ENCODE measurements around the gene PFKP. TPM values are rescaled to one million over a fixed set of nuclear protein-coding genes. Genes with fewer than 3 reads are reported as not detected.

Gene PFKP
- total RNA-seq, 2 experiments from 2014 or later: 32.2 to 38.9 TPM

DNA sequence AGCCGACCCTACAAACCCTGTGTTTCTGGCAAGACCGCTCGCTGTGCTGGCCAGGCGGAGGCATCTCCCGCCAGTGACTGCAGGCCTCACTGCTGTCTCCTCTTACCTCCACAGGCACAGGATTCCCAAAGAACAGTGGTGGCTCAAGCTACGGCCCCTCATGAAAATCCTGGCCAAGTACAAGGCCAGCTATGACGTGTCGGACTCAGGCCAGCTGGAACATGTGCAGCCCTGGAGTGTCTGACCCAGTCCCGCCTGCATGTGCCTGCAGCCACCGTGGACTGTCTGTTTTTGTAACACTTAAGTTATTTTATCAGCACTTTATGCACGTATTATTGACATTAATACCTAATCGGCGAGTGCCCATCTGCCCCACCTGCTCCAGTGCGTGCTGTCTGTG is 69.0 kb downstream of the PFKP start:
- peaks cover 93% of the 10 kb centered on the region for H3K36me3 Mint-ChIP-seq (ENCODE audit: low read depth)
- H3K4me1 Mint-ChIP-seq (ENCODE audit: low read depth): no peaks in the 10 kb centered on the region
- DNase-seq: no peak
- no peaks in the 10 kb centered on the region for H3K27me3 Mint-ChIP-seq
- peaks cover 91% of the 10 kb centered on the region for H3K36me3 ChIP-seq (ENCODE audit: insufficient read depth, low read length)
- H3K27ac Mint-ChIP-seq: no peak overlapping the region
- ATAC-seq (ENCODE audit: poor library complexity): no peak
- no peak for TF ChIP-seq CTCF (IDR thresholded peaks at IDR 0.05)
- intact Hi-C loops (cut with DNase I, micrococcal nuclease): no loop called here
- no peak overlapping the region for H3K4me3 ChIP-seq (ENCODE audit: low read length)
- ChIA-PET POLR2A (no interaction called here), CTCF (no interaction called here)
- H3K27me3 ChIP-seq (ENCODE audit: control insufficient read depth in 1 of 2, insufficient read depth in 2 of 2, low read length in 2 of 2): no peaks in the 10 kb centered on the region
- H3K9me3 Mint-ChIP-seq: no peaks in the 10 kb centered on the region
- H3K4me3 Mint-ChIP-seq: no peak overlapping the region
- no peak overlapping the region for H3K27ac ChIP-seq (ENCODE audit: low read depth in 1 of 2, low read length in 2 of 2)
- H3K9me3 ChIP-seq (ENCODE audit: control insufficient read depth in 1 of 2, insufficient read depth in 1 of 2, low read length in 2 of 2): no peaks in the 10 kb centered on the region
- no peaks in the 10 kb centered on the region for H3K4me1 ChIP-seq (ENCODE audit: insufficient read depth, low read length)

- no peaks in the 10 kb centered on the region for H3K9me3 ChIP-seq (ENCODE audit: control insufficient read depth in 1 of 2, insufficient read depth in 1 of 2, low read length in 2 of 2)
- POLR2A ChIA-PET: no interaction called here
- no peak for ATAC-seq (ENCODE audit: poor library complexity)
- Mint-ChIP-seq H3K4me1 (ENCODE audit: low read depth) (no peaks in the 10 kb centered on the region), H3K9me3 (no peaks in the 10 kb centered on the region), H3K27ac (no peak overlapping the region), H3K4me3 (no peak overlapping the region), H3K27me3 (no peaks in the 10 kb centered on the region), H3K36me3 (ENCODE audit: low read depth) (peaks cover 93% of the 10 kb centered on the region)
- DNase-seq: no peak
- intact Hi-C loops (cut with DNase I, micrococcal nuclease): no loop called here
- H3K4me3 ChIP-seq (ENCODE audit: low read length): no peak overlapping the region
- H3K27ac ChIP-seq (ENCODE audit: low read depth in 1 of 2, low read length in 2 of 2): no peak overlapping the region
- no peaks in the 10 kb centered on the region for H3K27me3 ChIP-seq (ENCODE audit: control insufficient read depth in 1 of 2, insufficient read depth in 2 of 2, low read length in 2 of 2)
- no peaks in the 10 kb centered on the region for H3K4me1 ChIP-seq (ENCODE audit: insufficient read depth, low read length)
- H3K36me3 ChIP-seq (ENCODE audit: insufficient read depth, low read length): peaks cover 93% of the 10 kb centered on the region
- CTCF ChIA-PET: no interaction called here
- TF ChIP-seq CTCF (IDR thresholded peaks at IDR 0.05): no peak
Measured at GRCh38 chr10:3136763-3137611, 69.6 kb downstream of the PFKP start.

- ATAC-seq (ENCODE audit: poor library complexity): no peak
- H3K27ac ChIP-seq (ENCODE audit: low read depth in 1 of 2, low read length in 2 of 2): no peak overlapping the region
- Mint-ChIP-seq H3K27me3 (no peaks in the 10 kb centered on the region), H3K36me3 (ENCODE audit: low read depth) (peaks cover 91% of the 10 kb centered on the region), H3K27ac (no peak overlapping the region), H3K4me3 (no peak overlapping the region), H3K9me3 (no peaks in the 10 kb centered on the region), H3K4me1 (ENCODE audit: low read depth) (no peaks in the 10 kb centered on the region)
- ChIA-PET POLR2A (no interaction called here), CTCF (no interaction called here)
- no peaks in the 10 kb centered on the region for H3K27me3 ChIP-seq (ENCODE audit: control insufficient read depth in 1 of 2, insufficient read depth in 2 of 2, low read length in 2 of 2)
- no peak for TF ChIP-seq CTCF (IDR thresholded peaks at IDR 0.05)
- H3K9me3 ChIP-seq (ENCODE audit: control insufficient read depth in 1 of 2, insufficient read depth in 1 of 2, low read length in 2 of 2): no peaks in the 10 kb centered on the region
- no peak overlapping the region for H3K4me3 ChIP-seq (ENCODE audit: low read length)
- no peaks in the 10 kb centered on the region for H3K4me1 ChIP-seq (ENCODE audit: insufficient read depth, low read length)
- intact Hi-C loops (cut with DNase I, micrococcal nuclease): no loop called here
- H3K36me3 ChIP-seq (ENCODE audit: insufficient read depth, low read length): peaks cover 93% of the 10 kb centered on the region
- DNase-seq: no peak
Measured at GRCh38 chr10:3137958-3138726, 70.8 kb downstream of the PFKP start.

Data from CD4-positive, alpha-beta T cell (primary cell).